Smooth muscle cell of bladder (primary cell): Measurements from ENCODE around the gene TSEN15. TPM values are rescaled to one million over a fixed set of nuclear protein-coding genes. Genes with fewer than 3 reads are reported as not detected.

Source experiments
- total RNA-seq: library from RNA; depleted of rRNA; stranded (reverse); fragments of >200 nt; gene quantifications from 2 replicates; pipeline ENCODE4 v1.2.3, GENCODE V29; 2014

Gene TSEN15
- total RNA-seq, result 23.4 and 32.3 TPM in 2 replicates

DNA sequence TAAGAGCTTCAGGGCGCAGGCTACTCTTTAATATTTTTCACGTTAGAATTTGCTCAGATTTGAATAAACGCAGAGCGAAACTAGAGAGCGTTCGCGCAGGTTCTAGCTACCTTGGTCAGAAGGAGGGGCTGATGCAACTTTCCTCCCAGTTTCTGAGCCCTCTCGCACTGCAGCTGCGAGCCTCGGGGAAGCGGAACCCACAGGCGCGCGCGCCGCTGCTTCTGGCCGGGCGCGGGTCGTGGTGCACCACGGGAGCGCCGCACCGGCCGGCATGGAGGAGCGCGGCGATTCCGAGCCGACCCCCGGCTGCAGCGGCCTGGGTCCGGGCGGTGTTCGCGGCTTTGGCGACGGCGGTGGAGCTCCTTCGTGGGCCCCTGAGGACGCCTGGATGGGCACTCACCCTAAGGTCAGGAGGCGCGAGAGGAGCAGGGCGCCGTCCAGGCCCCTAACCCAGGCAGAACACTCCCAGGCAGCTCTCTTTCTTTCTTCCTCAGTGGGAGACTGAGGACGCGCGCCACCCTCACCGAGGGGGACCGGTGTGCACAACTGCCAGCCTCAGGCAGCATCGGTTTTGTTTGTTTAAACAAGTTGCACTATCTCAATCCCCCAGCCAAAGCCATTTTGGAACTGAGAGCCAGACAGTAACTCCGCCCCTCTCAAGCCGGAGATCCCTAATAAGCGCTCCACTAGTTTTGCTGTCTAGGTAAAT lies at the start of gene TSEN15:
TSEN15 (plus strand) TSS at position 246 of the 709 bp plus-strand sequence; CDS start at position 272, 26 bp downstream.

Other genes with a start within 250 kb of the TSEN15 start
- gene RGL1, start 246.6 kb upstream of the TSEN15 start, total RNA-seq, result 33.1 and 33.9 TPM in 2 replicates
- gene COLGALT2, start 14.0 kb upstream of the TSEN15 start, total RNA-seq, result 0.57 and 0.83 TPM in 2 replicates